SH-SY5Y (cell line): ENCODE measurements around the gene SLC39A11.

ENCODE experiments used
- GATA2 ChIP-seq: IDR thresholded peaks from 2 replicates; pipeline ENCODE4 v1.6.1; 2011; ENCODE audit warnings: mild to moderate bottlenecking, low read depth, low read length
- GATA3 ChIP-seq: IDR thresholded peaks from 2 replicates; pipeline ENCODE4 v1.6.1; 2011; ENCODE audit warnings: low read depth, mild to moderate bottlenecking, low read length, moderate library complexity

DNA sequence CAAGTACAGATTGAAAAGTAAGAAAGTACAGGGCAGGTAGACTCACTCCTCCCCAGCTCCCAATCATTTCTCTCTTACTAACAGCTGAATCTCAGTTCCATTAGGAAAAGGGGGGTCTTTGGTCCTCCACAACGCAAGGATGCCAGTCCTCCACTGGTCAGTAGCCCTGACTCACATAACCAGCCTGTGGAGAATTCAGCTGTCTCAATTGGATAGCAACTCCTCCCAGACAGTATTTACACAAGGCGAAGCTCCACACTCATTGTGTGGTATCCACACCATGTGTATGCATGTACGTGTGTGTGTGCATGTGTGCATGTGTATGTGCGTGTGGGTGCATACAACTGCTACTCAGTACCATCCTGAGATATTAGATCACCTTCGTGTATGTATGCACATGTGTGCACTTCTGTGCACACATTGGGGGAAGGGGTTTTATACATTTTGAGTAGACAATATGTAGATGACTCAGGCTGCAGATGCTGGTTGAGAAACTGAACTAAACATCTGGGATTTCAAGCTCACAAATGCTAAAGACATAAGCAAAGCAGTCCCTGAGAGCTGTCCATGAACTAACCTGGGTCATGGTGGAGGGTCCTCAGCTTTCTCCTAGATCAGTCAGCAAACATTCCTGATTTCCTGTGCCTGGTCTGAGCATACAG is 240.1 kb downstream of the SLC39A11 start:
- no peak for TF ChIP-seq GATA2
- no peak for TF ChIP-seq GATA3
